HG03354 (cell line): Measurements from ENCODE around the gene TECPR2.

Source experiments
- ATAC-seq: cut with Tn5 transposase; IDR thresholded peaks from one replicate; pipeline ENCODE4 v1.9.1; 2021; ENCODE audit warnings: mild to moderate bottlenecking; ENCODE audit not compliant: unreplicated experiment, poor library complexity, severe bottlenecking

TECPR2 gene

DNA sequence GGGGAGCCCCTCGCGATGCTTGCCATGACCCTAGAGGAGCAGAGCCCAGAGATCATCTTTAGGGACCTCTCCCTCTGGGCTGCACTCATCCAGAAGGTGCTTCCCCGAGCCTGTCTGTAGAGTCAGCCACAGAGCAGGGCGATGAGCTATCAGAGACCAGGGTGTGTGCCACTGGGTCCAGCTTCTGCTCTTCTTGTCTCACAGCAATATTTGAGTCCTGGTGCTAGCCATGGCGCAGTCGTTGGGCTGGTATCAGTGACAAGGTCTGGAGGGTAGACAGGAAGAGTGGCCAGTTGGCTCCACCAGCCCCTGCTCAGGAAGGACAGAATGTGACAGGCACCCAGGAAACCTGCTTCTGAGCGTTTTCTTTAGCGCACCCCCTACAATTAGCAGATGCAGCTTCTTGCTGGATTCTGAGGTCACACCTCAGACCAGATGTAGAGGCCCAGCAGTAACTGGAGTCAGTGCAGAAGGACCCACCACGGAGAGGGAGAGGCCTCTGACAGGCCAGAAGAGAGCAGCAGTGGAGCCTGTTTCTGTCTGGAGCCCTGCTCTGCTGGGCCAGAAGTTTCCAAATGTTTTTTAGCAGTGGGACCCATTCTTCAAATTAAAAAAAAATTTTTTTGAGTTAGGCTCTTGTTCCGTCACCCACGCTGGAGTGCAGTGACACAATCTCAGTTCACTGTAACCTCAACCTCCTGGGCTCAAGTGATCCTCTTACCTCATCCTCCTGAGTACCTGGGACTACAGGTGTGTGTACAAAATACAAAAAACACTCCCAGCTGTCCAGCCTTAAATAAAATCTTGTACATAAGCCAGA lies 123.2 kb downstream of the TECPR2 start:
- ATAC-seq = no peak

DNA sequence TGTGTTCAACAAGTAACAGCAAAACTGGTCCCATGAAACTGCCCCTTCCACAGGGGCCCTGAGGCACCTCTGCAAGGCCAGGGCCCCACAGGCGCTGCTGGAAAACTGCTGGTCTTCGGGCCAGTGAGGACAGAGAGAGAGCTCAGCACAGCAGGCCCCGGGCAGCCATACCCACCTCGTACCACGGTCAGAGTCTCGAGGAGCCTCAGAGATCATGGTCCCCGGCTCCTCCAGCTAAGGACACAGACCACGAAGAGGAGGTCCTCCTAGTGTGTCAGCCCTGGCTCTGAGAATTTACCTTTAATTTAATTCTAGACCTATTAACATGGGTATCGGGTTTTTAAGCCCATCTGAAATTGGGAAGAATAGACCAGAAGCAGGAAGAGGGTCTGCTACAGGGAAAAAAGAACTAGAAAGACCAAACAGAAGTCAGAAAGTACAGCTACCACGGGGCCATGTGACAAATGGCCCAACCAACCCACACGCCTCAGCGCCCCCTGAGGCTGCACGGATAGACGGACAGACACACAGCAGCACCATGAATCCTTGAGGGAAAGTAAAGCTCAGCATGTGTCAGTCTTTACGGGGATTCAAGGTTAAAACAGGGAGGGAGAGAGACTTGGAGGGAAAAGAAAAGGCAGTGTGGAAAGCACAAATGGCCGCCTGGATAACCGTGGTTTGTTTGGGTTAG lies 123.9 kb downstream of the TECPR2 start:
- no peak for ATAC-seq

DNA sequence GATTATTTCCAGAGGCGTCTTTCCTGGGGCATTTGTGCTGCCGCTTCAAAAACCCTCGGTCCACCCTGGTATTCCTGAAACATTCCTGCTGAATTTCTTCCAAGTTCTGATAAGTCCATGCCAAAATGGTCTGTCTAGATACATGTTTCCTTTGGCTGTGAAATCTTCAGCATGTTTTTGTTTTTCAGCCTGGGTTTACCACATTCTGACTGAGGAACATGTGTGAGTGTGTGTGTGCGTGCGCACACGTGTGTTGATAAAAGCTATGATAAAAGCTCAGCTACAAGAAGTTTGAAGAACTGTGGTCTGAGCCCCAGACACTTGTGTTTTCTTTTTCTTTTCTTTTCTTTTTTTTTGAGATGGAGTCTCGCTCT lies 124.5 kb downstream of the TECPR2 start:
- no peak for ATAC-seq

DNA sequence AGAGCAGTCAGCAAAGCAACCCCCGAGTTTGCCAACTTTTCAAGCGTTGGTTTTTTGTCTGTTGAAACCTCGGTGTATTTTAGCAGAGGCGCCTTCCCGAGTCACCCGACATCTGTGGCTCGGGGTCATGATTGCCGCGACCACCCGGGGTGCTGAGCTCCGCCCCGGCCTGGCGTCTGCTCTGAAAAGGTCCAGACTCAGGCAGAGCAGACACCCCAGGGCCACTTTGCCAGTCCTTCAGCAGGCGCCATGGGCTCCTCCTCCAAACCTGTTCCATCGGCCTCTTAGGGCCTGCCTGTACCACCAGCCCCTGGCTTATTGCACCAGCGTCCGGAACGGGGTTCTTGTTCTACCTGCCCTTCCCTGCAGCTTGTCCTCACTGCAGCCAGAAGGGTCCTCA lies 127.7 kb downstream of the TECPR2 start:
- ATAC-seq = no peak

DNA sequence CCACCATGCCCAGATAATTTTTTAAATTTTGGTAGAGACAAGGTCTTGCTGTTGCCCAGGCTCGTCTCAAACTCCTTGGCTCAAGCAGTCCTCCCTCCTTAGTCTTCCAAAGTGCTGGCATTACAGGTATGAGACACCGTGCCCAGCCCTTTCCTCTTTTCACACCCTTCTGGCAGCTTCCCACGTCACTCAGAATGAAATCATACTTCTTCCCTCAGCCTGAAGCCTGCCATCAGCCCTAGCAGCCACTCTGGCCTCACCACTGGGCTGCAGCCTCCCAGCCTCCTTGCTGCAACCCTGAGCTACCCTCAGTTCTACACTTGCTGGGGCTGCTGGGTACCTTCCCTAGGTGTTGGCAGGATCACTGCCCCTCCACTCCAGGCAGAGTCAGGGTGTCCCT lies 128.6 kb downstream of the TECPR2 start:
- no peak for ATAC-seq

DNA sequence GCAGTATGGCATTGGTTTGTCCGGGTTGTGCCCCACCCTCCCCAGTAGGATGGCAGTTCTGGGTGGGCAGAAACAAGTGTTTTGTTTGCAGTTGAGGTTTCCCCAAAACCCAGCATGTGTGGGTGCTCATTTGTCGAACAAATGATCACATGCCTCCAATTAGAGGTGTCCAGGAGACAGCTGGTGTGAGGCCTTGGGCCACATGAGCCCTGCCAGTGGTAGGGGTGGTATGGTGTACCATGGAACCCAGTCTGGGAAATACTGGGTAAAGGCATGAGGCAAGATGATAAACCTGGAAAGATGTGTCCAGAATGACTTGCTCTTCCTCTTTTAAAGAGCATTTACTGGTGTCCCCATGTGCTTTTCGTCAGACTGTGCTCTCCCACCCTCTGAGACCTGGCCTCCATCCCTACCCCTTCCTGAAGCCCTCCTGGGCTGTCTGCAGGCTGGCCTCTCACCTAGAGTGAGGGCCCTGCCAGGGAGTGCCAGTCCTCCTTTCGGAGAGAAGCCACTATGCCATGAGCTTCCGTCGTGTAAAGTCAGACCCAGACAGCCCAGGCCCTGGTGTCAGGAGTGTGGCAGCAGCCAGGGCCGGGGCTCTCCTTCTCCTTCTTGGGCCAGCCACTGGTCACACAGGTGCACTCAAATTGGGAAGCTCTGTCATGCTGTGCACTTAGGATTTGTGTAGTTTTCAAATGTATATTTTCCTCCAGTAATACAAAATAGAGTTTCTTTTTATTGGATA lies 129.2 kb downstream of the TECPR2 start:
- ATAC-seq = no peak

DNA sequence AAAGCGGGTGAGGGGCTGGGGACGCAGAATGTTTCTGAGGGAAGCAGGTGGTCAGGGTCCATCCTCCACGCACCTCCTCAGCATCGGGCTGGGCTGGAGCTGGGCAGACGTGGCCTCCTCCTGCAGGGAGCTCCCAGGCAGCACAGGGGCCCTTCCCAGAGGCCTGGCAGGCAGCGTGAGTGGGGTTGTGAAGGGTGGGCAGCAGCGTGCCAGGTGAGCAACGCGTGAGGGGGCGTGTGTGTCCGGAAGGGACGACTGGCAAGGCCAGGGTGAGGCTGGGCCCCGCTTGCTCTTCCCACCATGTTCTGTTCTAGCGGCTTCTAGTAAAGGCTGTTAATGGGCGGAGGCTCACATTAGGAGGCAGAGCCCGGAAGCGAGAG lies 129.8 kb downstream of the TECPR2 start:
- ATAC-seq = no peak

DNA sequence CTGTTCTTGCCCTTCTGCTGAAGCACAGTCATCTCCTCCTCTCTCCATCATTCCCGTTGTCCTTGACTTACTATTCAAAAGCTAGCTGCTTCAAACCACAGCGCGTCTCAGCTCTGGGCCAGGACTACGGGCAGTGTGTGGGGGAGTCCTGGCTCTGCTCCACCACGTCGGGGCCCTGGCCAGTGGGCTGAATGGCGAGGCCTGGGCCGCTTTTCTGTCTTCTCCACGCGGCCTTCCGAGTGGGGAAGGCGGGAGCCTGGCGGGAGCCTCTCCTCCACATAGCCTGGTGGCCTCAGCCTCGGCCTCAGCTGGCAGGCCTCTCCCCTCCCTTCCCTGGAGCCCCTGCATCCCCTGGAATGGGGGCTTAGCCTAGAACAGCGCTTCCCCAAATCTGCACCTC lies 130.4 kb downstream of the TECPR2 start:
- ATAC-seq = no peak

DNA sequence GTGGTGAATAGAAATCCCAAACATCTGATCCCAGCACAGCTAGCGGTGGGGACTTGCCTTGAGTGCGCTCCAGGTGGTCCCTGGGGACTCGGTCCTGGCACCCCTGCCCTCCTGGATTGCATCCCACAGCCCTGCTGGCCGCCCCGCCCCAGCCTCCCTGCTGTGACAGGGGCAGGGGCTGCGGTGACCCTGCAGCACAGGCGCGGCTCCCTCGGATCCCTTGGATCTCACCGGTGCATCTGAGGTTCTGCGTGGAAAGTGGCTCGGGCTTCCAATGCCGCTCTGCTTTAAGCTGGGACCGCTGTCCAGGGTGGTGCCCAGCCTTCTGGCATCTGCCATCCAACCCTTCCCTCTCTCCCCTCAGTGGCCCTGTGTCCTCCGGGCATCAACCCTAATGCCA lies 130.8 kb downstream of the TECPR2 start:
- ATAC-seq = no peak

DNA sequence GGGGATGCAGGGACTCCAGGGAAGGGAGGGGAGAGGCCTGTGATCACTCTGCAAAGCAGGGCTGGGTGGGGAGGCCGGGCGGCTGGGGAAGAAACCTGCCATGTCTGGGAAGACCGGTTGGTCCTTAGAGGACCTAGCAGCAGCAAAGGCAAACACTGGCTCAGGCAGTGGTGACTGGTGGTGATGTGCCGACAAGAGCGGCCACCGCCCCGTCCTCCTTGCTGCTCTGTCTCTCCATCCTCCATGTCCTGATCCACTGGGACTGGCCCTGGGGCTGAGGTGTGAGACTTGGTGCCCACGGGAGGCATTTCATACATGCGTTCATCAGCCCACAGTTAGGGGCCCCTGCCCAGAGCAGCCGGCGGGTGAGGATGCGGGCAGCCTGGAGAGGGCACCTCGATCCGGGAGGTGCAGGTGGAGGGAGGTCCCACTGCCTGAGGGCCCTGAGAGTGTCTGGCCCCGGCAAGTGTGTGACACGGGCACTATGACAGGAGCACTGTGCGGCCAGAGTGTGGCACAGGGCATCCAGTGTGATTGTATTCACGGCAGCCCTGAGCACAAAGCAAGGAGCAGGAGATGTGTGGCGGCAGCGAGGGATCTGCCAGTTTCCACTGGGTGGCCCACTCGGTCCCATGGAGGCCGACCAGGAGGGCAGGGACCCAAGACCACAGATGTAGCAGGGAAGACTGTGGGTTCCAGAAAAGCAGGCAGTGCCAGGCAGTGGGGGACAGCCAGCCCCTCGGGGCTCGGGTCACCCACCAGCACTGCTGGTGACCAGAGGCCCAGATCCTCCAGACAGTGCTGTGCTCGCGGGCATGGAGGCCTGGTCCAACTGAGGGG lies 133.0 kb downstream of the TECPR2 start:
- no peak for ATAC-seq

DNA sequence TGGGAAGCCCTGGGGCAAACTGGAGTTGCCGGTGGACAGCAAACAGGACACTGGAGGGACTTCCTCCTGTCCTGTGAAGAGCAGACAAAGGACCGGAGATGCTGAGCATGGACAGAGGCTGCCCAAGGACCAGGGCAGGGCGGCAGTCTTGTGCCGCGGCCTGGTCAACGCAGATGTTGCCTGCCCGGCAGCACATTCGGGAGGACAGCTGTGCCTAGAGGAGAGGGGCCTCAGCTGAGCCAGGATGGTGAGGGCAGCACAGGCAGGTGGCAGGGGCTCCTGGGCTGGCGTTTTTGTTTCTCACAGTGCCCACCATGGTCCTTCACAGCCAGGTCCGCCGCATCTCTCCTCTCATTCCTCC lies 133.6 kb downstream of the TECPR2 start:
- ATAC-seq = no peak

DNA sequence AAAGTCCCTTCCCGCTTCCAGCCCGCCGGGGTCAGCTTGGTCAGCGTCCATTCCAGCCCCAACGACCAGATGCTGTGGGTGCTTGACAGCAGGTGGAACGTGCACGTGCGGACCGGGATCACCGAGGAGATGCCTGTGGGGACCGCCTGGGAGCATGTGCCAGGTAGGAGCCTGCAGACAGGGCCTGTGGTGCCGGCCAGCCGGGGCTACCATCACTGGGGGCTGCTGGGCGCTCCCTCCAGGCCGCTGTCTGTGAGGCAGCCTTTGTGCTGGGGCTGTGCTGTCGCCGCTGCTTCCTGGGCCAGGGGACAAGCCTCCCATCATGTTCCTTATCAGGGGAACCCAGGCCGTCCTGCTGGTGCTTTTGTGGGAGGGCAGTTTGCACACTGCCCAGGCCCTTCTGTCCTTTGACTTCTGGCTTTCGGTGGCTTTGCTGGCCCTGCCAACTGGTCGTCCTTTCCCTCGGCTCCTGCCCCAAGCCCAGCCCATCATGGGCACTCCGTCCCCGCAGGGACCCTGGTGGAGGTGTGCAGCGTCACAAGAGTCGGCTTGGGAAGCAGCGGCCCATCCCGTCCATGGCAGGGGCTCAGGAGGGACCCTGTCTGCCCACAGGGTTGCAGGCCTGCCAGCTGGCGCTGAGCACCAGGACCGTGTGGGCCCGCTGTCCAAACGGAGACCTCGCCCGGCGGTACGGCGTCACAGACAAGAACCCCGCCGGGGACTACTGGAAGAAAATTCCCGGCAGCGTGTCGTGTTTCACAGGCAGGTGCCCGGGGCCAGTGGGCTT lies 134.4 kb downstream of the TECPR2 start:
- no peak for ATAC-seq

DNA sequence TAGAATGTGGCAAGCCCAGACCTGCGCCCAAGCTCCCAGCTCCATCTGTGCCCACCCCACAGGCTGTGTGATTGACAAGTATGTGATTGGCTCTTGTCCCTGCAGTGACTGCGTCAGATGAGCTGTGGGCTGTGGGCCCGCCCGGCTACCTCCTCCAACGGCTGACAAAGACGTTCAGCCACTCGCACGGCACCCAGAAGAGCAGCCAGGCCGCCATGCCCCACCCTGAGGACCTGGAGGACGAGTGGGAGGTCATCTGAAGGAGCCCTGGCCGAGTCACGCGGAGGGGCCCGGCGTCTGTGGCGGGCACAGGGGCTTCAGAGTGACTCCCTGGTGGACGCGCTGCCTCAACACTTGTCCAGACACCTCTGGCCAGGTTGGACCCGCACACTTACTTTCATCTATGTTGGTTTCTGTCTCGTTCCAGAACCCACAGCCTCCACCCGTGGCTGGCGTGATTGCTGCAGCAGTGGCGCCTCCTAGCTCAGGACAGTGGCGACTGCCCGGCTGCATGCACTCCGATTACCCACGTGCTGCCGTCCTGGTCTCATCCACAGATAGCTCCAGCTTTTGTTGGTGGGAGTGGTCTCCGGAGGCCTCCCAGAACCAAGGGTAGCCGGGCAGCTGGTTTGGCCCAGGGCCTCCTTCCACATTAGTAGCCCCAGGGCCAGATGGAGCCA lies 135.4 kb downstream of the TECPR2 start:
- no peak for ATAC-seq

DNA sequence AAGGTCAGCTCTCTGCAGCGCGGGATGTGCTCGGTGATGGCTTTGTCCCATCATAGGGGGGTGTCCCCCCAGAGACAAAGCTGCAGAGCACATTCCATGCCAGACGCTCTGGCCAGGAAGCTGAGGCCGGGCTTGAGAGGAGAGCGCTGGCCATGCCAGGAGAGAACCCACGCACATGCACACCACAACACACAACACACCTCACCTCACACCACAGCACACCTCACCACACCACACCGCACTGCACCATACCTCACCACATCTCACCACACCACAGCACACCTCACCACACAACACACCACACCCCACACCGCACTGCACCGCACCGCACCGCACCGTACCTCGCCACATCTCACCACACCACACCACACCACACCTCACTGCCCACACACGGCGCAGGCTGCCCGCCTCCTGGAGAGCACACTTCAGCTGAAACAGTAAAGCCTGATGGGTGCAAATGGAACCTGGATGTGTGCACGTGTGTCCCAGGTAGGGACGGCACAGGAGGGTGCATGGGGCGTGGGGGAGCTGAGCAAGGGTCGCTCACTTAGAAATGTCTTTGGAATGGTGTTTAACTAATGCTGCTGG lies 136.0 kb downstream of the TECPR2 start:
- ATAC-seq = no peak

DNA sequence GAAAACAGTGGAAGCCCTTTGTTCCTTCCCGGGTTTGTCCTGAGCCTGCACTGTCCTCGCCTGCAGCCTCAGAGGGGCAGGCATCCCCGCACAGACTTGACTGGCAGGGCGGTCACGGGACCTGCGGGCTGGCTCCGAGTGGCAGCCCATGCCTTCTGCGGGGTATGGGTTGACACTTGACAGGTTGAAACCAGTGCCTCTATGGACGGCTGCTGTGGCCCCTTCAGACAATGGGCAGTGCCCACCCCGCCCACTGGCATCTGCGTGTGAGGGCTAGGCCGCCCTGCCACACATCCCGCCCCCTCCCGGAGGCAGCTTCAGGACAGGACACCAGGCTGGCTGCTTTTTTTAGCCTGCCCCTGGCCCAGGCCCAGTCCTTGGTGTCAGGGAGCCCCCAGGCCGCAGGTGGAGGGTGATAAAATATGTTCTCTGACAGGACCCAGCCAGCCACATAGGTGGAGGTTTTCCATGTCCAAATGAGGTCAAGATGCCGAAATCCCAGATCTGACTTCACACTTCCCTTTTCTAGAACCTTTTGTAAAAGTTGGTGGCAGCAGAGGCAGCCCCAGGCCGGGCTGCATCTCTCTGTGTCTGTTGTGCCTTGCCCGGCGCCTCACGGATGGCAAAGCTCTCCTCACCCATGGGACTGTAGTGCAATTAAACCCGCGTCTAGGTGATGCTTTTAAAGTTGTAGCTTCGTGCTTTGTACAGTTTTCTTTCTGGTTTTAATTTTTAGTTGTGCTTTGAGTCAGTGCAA lies 136.8 kb downstream of the TECPR2 start:
- no peak for ATAC-seq

DNA sequence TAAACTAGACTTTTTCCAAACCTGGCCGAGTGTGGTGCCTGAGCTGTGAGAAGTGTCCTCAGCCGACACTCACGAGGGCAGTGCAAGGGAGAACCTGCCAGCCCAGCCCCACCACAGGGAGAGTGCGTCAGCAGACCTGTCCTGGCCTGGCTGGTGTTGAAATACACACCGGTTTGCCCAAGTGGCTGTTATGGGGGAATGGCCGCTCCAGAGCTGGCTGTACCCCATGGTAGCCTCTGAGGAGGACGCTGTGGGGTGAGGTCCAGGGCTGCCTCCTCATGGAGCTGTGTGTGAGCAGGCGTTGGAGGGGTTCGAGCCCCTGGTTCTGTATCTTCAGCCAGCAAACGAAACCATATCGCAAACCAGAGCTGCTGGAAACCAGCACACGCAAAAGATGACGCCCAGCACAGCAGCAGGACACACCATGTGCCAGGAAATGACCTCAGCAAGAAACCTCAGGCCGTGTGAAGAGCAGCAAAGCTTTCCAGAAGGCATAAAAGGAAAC lies 137.5 kb downstream of the TECPR2 start:
- no peak for ATAC-seq

DNA sequence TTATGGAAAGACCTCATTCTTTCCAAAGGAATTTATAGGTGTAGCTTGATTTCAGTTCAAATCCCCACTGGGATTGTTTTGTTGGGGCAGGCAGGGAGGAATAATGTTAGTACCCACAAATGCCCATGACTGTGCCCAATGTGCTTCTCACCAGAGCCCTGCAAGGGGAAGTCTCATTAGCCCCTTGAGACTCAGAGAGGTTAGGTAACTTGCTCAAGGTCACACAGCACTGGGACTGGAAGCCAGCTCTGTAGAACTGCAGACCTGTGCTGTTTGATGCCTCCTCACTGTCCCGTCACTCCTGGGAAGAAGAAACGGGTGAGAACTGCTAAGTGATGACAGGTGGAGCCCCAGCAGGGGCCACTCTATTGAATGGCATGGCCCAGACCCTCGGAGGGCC lies 138.0 kb downstream of the TECPR2 start:
- ATAC-seq = no peak
